ENCODE data around the gene PHKB. TPM values are rescaled to one million over a fixed set of nuclear protein-coding genes. Genes with fewer than 3 reads are reported as not detected.

The PHKB gene
- total RNA-seq, 1 donor from 2014 or later: 14.6 TPM

DNA sequence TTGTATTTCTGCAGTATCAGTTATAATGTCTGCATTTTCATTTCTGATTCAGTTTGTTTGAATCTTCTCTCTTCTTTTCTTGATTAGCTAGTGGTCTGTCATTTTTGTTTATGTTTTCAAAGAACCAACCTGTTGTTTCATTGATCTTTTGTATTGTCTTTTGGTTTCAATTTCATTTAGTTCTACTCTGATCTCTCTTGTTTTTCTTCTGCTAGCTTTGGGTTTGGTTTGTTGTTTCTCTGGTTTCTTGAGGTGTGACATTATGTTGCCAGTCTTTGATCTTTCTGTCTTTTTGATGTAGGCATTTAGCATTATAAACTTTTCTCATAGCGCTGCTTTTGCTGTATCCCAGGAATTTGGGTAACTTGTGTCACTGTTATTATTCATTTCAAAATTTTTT lies 107.2 kb downstream of the PHKB start:
- DNase-seq (ENCODE audit: low spot score in 2 of 2): no peak
- Histone ChIP-seq H3K9me3 (peaks cover 0 to 6% of the 10 kb centered on the region in 2 donors), H3K36me3 (no peaks in the 10 kb centered on the region), H3K4me1 (no peaks in the 10 kb centered on the region), H3K27me3 (no peaks in the 10 kb centered on the region), H3K27ac (no peak overlapping the region), H3K4me3 (no peak overlapping the region)
- TF ChIP-seq, protein P1, sequence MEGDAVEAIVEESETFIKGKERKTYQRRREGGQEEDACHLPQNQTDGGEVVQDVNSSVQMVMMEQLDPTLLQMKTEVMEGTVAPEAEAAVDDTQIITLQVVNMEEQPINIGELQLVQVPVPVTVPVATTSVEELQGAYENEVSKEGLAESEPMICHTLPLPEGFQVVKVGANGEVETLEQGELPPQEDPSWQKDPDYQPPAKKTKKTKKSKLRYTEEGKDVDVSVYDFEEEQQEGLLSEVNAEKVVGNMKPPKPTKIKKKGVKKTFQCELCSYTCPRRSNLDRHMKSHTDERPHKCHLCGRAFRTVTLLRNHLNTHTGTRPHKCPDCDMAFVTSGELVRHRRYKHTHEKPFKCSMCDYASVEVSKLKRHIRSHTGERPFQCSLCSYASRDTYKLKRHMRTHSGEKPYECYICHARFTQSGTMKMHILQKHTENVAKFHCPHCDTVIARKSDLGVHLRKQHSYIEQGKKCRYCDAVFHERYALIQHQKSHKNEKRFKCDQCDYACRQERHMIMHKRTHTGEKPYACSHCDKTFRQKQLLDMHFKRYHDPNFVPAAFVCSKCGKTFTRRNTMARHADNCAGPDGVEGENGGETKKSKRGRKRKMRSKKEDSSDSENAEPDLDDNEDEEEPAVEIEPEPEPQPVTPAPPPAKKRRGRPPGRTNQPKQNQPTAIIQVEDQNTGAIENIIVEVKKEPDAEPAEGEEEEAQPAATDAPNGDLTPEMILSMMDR (IDR thresholded peaks at IDR 0.05): no peak
- intact Hi-C loops (cut with DNase I): no loop called here

DNA sequence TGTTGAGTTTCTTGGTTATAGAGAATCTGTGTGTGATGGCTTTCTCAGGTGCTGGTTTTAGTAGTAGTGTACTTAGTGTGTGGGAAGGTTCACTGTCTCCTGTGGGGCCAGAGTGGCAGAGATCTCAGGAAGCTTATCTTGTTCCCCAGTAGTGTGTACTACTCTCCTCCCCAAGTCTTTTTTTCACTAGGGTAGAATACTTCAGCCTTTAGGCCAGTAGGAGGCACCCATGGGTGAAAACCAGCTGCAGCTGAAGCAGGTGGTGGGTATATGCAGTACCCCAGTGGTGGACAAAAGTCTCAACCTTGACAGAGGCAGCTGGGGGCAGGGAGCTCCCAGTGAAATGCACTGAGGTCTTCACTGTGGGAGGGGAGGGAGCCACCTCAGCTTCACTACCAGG lies 109.9 kb downstream of the PHKB start:
- no peak for DNase-seq (ENCODE audit: low spot score in 2 of 2)

DNA sequence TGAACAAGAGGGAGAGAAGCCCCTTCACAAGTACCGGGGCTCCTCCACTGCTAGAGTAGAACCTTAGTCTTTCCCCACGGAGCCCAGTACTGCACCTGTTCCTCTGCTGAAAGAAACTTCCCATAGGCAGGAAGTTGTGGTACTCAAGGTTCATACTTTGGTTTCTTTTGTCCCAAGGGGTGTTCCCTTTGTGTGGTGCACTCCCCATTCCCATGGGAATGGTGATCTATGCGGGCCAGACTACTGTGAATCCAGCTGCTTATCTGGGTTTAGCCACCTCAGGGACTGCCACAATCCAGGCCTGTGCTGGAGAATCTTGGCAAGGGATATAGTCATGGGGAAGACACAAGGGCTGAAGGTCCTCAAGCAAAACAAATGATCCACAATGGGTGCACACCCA lies 110.6 kb downstream of the PHKB start:
- H3K36me3 ChIP-seq: peaks cover 0 to 4% of the 10 kb centered on the region in 2 donors
- DNase-seq (ENCODE audit: low spot score in 2 of 2): no peak
- H3K27me3 ChIP-seq: no peaks in the 10 kb centered on the region
- no peaks in the 10 kb centered on the region for H3K4me1 ChIP-seq
- intact Hi-C loops (cut with DNase I): no loop called here
- H3K9me3 ChIP-seq: peaks cover 0 to 6% of the 10 kb centered on the region in 2 donors
- TF ChIP-seq, protein P1 (IDR thresholded peaks at IDR 0.05): no peak
- no peak overlapping the region for H3K4me3 ChIP-seq
- no peak overlapping the region for H3K27ac ChIP-seq

More for the DNA sequence above, 109.9 kb downstream of the PHKB start:
- Histone ChIP-seq H3K4me1 (no peaks in the 10 kb centered on the region), H3K4me3 (no peak overlapping the region), H3K27ac (no peak overlapping the region), H3K9me3 (peaks cover 0 to 6% of the 10 kb centered on the region in 2 donors), H3K27me3 (no peaks in the 10 kb centered on the region), H3K36me3 (peaks cover 0 to 4% of the 10 kb centered on the region in 2 donors)
- intact Hi-C loops (cut with DNase I): no loop called here
- TF ChIP-seq, protein P1 (IDR thresholded peaks at IDR 0.05): no peak

DNA sequence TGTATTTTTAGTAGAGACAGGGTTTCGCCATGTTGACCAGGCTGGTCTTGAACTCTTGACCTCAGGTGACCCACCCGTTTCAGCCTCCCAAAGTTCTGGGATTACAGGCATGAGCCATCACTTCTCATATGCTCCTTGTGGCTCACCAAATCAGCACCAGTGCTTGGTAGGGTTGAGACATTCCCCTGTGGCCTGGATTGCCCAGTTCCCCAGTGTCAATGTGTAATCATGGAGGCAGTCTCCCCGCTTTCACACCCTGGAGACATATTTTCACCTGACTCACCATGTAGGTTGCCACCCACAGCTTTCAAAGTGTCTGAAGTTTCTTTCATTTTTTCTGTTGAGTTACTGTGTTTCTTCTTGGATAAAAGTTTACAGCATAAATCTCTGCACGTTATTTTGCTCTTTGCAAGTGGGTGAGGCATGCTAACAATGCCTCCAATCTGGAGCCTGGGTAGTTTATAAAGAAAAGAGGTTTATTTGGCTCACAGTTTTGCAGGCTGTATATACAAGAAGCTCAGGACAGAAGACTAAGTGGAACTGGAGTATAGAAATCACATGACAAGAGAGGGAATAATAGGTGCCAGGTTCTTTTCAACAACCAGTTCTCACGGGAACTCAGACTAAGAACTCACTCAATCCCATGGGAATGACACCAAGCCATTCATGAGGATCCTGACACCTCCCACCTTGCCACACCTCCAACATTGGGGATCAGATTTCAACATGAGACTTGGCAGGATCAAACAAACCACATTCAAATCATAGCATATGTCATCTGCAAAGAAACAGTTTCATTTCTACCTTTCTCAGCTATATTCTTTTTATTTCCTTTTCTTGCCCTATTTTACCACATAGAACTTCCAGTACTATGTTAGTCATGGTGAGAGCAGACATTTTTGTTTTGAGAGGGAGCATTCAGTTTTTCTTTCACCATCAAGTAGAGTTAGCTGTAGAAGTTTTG lies 113.2 kb downstream of the PHKB start:
- DNase-seq (ENCODE audit: low spot score in 2 of 2): no peak
- H3K9me3 ChIP-seq: no peaks in the 10 kb centered on the region
- peaks cover 0 to 4% of the 10 kb centered on the region in 2 donors for H3K36me3 ChIP-seq
- H3K4me1 ChIP-seq: no peaks in the 10 kb centered on the region
- TF ChIP-seq, protein P1 (IDR thresholded peaks at IDR 0.05): no peak
- H3K27ac ChIP-seq: no peak overlapping the region
- no peak overlapping the region for H3K4me3 ChIP-seq
- intact Hi-C loops (cut with DNase I): no loop called here
- H3K27me3 ChIP-seq: no peaks in the 10 kb centered on the region

DNA sequence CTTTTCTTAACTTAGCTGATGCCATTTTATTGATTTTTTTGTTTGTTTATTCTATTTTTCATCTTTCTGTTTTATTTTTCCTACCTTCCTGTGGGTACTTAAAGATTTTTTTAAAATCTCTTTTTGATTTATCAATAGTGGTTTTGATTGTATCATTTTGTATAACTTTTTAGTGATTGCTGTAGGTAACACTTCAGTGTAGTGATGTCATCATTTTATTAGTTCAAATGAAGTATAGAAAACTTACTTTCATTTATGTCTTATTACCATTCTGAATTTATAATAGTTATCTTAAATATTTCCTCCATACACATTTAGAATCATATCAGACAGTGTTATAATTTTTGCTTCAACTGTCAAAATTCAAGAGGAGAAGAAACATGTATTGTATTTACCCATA lies 115.9 kb downstream of the PHKB start:
- Histone ChIP-seq H3K27ac (no peak overlapping the region), H3K4me1 (no peaks in the 10 kb centered on the region), H3K27me3 (no peaks in the 10 kb centered on the region), H3K4me3 (no peak overlapping the region), H3K36me3 (peaks cover 0 to 4% of the 10 kb centered on the region in 2 donors), H3K9me3 (no peaks in the 10 kb centered on the region)
- DNase-seq (ENCODE audit: low spot score in 2 of 2): no peak
- TF ChIP-seq, protein P1 (IDR thresholded peaks at IDR 0.05): no peak
- intact Hi-C loops (cut with DNase I): no loop called here

Data from ascending aorta (tissue), 2 donors.